Measurements from ENCODE around the gene TOR1AIP1. TPM values are rescaled to one million over a fixed set of nuclear protein-coding genes. Genes with fewer than 3 reads are reported as not detected.
"Not testable (repeated sequence)": the region's sequence is repeated elsewhere in the genome, so short reads cannot be mapped to it uniquely, and the experiment has no call there.

TOR1AIP1 gene
- total RNA-seq, 1 donor from 2014 or later: 42.6 TPM

DNA sequence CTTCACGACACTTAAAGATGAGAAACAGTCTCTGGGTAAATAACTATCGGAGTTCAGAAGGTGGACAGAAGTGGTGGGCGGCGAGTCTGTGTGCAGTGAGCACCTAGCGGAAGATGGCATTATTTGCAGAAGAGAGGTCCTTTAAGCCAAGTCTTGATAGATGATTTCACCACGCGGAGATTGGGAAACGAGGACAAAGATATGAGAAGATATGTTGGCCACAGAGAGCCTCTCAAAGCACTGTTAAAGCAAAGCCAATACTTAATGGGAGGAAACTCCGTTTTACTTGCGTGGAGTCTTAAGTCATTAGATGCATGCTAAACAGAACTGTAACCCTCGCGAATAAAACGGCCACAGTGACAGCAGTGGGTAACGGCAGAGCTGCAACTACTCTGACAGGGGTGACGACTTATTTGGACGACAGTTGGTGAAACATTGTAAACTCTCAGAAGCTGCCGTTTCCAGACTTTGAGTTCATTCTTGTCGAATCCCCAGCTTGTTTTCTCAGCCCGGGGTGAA, 71.9 kb downstream of the TOR1AIP1 start:
- TF ChIP-seq, protein P1, sequence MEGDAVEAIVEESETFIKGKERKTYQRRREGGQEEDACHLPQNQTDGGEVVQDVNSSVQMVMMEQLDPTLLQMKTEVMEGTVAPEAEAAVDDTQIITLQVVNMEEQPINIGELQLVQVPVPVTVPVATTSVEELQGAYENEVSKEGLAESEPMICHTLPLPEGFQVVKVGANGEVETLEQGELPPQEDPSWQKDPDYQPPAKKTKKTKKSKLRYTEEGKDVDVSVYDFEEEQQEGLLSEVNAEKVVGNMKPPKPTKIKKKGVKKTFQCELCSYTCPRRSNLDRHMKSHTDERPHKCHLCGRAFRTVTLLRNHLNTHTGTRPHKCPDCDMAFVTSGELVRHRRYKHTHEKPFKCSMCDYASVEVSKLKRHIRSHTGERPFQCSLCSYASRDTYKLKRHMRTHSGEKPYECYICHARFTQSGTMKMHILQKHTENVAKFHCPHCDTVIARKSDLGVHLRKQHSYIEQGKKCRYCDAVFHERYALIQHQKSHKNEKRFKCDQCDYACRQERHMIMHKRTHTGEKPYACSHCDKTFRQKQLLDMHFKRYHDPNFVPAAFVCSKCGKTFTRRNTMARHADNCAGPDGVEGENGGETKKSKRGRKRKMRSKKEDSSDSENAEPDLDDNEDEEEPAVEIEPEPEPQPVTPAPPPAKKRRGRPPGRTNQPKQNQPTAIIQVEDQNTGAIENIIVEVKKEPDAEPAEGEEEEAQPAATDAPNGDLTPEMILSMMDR (IDR thresholded peaks at IDR 0.05): peak; percentile 64
- Mint-ChIP-seq H3K4me3 (ENCODE audit: unreplicated experiment) (peak overlapping the region; percentile 90), H3K36me3 (ENCODE audit: low read depth) (no peaks in the 10 kb centered on the region), H3K4me1 (ENCODE audit: low read depth) (peaks cover 33% of the 10 kb centered on the region), H3K9me3 (ENCODE audit: low read depth) (no peaks in the 10 kb centered on the region), H3K27ac (ENCODE audit: unreplicated experiment) (peak overlapping the region; percentile 90), H3K27me3 (ENCODE audit: low read depth) (no peaks in the 10 kb centered on the region)
- DNase-seq (ENCODE audit: low spot score): no peak

DNA sequence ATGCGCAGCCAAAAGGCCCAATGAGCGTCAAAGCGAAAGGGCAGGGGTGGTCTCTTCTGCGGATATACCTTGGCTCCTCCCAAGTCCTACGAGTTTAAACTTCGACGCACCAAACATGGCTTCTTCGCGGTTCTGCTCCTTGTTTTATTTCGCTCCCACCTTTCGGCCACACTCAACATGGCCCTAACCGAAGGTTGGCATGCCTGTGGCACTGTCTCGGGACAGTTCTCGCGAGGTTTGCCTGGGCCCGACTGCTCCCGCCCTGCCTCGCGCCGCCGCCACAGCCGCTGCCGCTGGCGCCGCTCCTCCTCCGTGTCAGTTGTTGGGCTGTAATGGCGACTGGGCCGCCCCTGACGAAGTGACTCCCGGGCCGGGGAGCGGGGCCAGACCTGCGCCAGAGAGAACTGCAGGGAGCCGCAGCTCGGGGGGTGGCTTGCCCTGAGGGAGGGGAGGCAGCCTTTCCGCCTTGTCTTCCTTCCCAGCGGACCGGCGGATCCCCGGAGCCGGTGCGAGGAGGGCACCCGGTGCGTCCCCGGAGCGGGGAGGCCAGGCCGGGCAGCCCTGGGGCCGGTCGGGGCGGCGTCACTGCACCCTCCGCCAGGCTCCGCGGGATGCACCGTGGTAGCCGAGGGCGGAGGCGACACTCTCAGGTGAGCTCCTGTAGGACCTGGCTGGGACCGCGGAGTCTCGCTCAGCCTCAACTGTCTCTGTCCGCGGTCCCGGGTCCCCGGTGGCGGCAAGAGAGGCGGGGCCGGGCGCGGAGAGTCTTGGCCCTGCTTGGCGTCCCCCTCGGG, 72.6 kb downstream of the TOR1AIP1 start, which contains the start of gene CEP350:
Gene CEP350 (plus strand): TSS at position 318 of the 794 bp plus-strand sequence. CDS start 31,372 bp downstream, outside the sequence.
- TF ChIP-seq, protein P1 (IDR thresholded peaks at IDR 0.05): no peak
- no peaks in the 10 kb centered on the region for H3K9me3 Mint-ChIP-seq (ENCODE audit: low read depth)
- H3K27me3 Mint-ChIP-seq (ENCODE audit: low read depth): no peaks in the 10 kb centered on the region
- peaks cover 33% of the 10 kb centered on the region for H3K4me1 Mint-ChIP-seq (ENCODE audit: low read depth)
- peak within 1 kb of the TSS; percentile 90 for H3K27ac Mint-ChIP-seq (ENCODE audit: unreplicated experiment)
- H3K4me3 Mint-ChIP-seq (ENCODE audit: unreplicated experiment): peak within 1 kb of the TSS; percentile 90
- peak; percentile 98 for DNase-seq (ENCODE audit: low spot score)
- H3K36me3 Mint-ChIP-seq (ENCODE audit: low read depth): no peaks in the 10 kb centered on the region

DNA sequence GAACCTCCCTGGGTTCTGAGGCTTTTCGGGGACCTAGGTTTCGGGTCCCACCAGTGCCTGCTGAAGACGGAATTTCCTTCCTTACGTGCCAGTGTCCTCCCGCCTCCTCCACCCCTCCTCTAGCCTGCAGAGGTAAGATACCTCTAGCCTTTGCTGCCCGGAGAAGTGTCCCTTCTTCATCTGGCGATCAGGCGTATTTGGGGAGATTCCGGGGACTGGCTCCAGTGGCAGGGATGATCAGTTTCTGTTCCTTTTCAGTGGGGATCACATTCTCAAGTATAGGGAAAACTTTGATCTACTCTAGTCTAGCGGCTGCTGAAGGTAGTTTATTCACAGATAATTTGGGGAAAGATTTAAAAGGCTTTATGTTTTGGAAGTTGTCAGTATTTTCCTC, 73.2 kb downstream of the TOR1AIP1 start:
- H3K27ac Mint-ChIP-seq (ENCODE audit: unreplicated experiment): peak overlapping the region; percentile 90
- no peak for DNase-seq (ENCODE audit: low spot score)
- no peaks in the 10 kb centered on the region for H3K9me3 Mint-ChIP-seq (ENCODE audit: low read depth)
- peak overlapping the region; percentile 90 for H3K4me3 Mint-ChIP-seq (ENCODE audit: unreplicated experiment)
- peaks cover 33% of the 10 kb centered on the region for H3K4me1 Mint-ChIP-seq (ENCODE audit: low read depth)
- TF ChIP-seq, protein P1 (IDR thresholded peaks at IDR 0.05): peak; percentile 20
- H3K36me3 Mint-ChIP-seq (ENCODE audit: low read depth): no peaks in the 10 kb centered on the region
- no peaks in the 10 kb centered on the region for H3K27me3 Mint-ChIP-seq (ENCODE audit: low read depth)

DNA sequence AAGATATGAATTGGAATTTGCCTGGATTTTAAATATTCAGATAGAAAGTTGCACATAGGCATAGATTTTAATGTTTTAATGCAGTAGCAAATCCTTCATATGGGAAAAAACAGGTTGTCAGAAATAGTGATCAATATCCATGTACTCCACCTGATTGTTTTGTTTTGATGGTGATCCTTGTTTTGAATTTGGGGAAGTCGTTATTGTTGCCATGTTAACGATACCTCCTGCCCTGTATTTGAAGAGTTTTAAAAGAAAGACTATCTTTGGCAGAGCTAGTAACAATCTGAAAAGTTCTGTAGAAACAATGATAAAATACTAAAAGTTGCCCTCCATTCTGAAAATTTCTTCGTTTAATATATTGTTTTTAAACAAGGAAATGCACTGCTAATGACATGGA, 73.6 kb downstream of the TOR1AIP1 start:
- TF ChIP-seq, protein P1 (IDR thresholded peaks at IDR 0.05): no peak

DNA sequence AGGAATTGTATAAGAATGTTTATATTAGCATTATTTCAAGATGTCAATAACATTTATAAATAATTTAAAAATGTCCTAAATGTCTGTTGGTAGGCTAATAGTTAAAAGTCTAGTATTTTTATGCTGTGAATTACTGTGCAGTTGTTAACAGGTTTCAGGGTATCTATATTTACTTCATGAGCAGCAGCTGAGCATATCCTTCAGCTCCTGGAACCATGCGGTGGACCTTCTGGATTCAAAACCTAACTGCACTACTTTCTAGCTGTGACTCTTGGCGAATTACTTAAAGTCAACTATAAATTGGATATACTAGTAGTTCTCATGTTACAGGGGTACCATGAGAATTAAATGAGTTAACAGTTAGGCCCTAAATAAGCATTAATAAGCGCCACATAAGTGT, 76.3 kb downstream of the TOR1AIP1 start:
- TF ChIP-seq, protein P1 (IDR thresholded peaks at IDR 0.05): no peak
- DNase-seq (ENCODE audit: low spot score): no peak
- Mint-ChIP-seq H3K4me3 (ENCODE audit: unreplicated experiment) (no peak overlapping the region), H3K4me1 (ENCODE audit: low read depth) (peaks cover 30% of the 10 kb centered on the region), H3K36me3 (ENCODE audit: low read depth) (peaks cover 2% of the 10 kb centered on the region), H3K9me3 (ENCODE audit: low read depth) (no peaks in the 10 kb centered on the region), H3K27me3 (ENCODE audit: low read depth) (no peaks in the 10 kb centered on the region), H3K27ac (ENCODE audit: unreplicated experiment) (no peak overlapping the region)

More for the DNA sequence above, 73.6 kb downstream of the TOR1AIP1 start:
- H3K27me3 Mint-ChIP-seq (ENCODE audit: low read depth): no peaks in the 10 kb centered on the region
- peak overlapping the region; percentile 90 for H3K4me3 Mint-ChIP-seq (ENCODE audit: unreplicated experiment)
- no peak for DNase-seq (ENCODE audit: low spot score)
- H3K36me3 Mint-ChIP-seq (ENCODE audit: low read depth): no peaks in the 10 kb centered on the region
- no peaks in the 10 kb centered on the region for H3K9me3 Mint-ChIP-seq (ENCODE audit: low read depth)
- peaks cover 33% of the 10 kb centered on the region for H3K4me1 Mint-ChIP-seq (ENCODE audit: low read depth)
- peak overlapping the region; percentile 90 for H3K27ac Mint-ChIP-seq (ENCODE audit: unreplicated experiment)

DNA sequence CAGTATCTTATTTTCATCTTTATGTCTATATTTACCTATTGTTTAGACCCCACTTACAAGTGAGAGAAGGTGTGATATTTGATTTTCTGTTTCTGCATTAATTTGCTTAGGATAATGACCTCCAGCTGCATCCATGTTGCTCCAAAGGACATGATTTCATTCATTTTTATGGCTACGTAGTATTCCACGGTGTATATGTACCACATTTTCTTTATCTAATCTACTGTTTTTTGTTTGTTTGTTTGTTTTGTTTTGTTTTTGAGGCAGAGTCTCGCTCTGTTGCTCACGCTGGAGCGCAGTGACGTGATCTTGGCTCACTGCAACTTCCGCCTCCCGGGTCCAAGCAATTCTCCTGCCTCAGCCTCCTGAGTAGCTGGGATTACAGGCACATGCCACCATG, 80.1 kb downstream of the TOR1AIP1 start:
- not testable (repeated sequence) for H3K4me3 Mint-ChIP-seq (ENCODE audit: unreplicated experiment); DNase-seq (ENCODE audit: low spot score); H3K27ac Mint-ChIP-seq (ENCODE audit: unreplicated experiment); H3K9me3 Mint-ChIP-seq (ENCODE audit: low read depth); H3K36me3 Mint-ChIP-seq (ENCODE audit: low read depth); H3K27me3 Mint-ChIP-seq (ENCODE audit: low read depth)
- peaks cover 21% of the 10 kb centered on the region for H3K4me1 Mint-ChIP-seq (ENCODE audit: low read depth)

All from chondrocyte (in vitro differentiated cells).